Putamen (tissue), 1 donor: Measurements from ENCODE around the gene PTER.

Experiments
- DNase-seq: peaks from one replicate; pipeline ENCODE4 v3.0.0-alpha.2; 2016; ENCODE audit warnings: low spot score

Gene PTER

DNA sequence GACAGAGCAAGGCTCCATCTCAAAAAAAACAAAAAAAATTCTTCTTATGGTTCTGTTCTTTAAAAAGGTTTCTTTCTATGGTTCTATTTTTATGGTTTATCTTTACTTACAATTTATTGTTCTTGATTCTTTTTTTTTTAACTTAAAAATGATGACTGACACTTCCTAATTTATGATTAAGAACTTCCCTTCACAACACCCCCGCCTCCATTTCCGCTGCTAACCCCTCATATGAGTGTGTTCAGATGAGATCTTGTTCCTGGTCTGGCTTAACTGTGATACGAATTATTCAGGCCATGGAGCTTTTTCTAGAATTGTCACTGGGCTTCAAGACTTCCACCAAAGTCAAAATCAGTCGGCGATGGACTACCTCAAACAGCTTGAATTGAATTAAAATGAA, 33.9 kb downstream of the PTER start:
- DNase-seq: no peak

DNA sequence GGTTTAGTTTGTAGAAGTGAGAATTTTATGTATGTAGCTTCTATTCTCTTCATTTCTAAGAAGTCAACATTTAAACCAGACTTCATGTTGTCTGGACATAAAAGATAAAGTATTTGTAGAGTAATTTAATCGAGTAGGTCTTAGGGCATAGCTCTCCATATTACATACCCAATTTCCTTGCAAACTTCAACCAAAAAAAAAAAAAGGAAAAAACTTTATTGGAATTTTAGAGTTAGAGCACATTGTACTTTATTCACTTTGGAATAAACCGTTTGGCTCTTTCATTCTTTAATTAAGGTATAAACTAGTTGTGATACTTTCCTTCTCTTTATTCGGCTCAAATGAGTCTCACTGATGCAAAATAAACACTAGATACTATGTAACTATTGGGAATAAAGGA, 36.0 kb downstream of the PTER start:
- DNase-seq: no peak

DNA sequence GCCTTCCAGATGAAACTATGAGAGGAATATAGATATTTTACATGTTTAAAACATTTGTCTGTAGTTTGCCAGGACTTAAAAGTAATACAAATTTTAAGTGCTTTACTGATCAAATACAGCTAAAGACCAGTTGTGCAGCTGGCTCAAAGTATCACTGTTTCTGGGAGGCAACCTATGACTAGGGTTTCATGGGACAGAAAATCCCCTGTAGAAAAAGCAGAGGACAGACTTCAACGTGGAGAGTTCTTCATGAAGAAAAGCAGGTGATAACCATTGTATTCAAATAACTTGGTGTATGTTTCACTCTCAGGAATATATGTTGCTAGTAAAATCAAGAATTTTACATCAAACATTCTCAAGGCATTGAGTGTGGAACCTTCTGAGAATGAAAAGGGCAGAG, 40.9 kb downstream of the PTER start:
- no peak for DNase-seq

DNA sequence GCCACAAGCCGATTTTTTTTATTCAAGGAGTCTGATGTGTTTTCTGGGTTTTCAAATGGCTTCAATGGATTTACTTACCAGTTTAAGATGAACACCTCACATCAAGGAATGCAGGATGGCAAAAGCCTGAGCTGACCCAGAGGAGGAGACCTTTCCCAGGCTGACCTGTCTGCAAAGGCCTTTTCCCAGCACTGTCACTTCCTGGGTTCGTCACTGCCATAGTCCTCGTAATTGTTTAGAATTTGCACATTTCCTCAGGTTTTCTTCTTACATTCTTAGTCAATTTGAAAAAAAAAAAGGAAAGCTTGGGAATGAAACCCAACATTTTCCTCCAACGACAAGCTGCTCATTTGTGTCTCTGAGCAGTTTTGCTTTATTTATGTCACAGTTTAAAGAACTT, 42.0 kb downstream of the PTER start:
- DNase-seq: no peak

DNA sequence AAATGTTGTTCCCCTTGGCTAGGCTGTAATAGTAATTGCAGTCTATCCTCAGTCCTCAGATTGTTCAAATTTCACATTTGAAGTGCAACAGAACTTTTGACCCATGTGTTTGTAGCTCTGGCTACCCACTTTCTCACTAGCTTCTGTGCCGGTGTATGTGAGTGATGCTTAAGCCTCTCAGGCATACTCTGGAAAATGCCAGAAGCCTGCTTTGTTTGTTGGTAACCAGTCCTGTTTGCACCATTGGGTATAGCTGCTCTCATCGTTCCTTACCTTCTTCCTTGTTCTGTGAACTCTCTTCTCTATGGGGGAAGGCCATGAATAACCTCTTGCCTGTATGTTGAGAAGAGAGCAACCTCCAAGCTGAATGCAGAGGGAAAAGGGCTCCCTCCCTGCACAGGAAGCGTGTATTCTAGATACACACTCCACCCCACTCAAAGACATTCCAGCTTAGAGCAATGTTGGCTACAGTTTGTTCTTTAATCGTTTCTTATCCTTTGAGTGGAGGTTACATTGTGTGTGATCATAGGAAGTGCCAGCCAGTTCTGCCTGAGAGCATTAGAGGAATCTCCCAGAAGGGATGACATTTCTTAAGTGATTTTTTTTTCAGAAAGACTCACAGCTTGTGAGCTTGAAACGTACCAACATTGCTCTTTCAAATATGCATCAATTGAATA, 44.4 kb downstream of the PTER start:
- DNase-seq: no peak

DNA sequence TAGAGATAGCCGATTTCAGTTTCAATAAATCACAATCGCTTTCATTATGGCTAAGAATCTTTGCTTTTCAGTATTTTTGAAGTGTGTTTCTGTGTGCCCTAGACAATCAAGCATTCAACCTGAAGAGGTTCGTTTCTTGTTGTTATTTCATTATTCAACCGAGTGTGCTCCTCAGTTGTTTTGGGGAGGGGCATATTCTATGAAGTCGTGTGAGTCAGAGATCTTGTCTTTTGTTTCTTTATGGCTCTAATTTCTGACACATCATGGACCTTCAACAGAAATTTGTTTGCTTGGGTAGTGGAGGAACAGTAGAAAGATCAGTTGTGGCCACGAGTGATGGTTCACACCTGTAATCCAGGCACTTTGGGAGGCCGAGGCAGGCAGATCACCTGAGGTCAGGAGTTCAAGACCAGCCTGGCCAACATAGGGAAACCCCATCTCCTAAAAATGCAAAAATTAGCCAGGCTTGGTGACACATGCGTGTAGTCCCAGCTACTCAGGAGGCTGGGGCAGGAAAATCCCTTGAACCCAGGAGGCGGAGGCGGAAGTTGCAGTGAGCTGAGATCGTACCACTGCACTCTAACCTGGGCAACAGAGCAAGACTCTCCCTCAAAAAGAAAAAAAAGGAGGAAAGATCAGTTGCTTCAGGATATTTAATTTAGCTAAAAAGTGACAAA, 46.6 kb downstream of the PTER start:
- no peak for DNase-seq

DNA sequence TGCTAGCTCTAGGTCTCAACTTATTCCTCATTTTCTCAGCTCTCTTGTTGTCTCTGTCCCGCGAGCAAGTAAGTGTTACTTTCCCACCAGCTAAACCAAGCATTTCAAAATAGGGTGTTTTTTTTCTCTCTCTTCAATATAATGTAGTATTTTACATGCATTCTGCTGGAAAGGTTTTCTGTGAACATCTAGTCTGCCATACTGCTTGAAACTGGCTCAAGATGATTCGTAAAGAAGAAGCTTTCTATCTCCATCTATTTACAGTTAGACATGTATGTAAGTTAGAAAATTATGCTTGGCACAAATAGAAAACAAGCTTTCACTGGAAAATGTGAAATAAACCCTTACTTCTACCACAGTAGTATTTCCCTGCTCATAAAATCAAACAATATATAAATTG, 53.7 kb downstream of the PTER start:
- no peak for DNase-seq

DNA sequence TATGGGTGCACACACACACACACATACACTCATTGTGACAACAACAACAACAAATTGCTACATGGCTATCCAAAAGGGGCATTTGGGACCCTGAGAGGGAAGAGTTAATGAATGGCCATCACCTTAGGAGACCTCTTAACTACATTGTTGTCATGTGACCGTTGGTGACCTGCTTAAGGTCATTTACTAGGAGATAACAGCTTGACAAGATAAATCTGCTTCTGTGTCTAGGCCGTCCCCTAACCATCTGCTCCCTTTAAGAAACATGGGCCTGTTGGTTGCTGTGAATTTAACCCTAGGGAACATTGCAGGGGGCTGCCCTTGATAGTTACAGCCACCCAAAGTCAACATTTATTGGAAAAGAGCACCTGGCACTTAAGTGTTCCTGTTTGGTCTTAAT, 55.1 kb downstream of the PTER start:
- DNase-seq: no peak

DNA sequence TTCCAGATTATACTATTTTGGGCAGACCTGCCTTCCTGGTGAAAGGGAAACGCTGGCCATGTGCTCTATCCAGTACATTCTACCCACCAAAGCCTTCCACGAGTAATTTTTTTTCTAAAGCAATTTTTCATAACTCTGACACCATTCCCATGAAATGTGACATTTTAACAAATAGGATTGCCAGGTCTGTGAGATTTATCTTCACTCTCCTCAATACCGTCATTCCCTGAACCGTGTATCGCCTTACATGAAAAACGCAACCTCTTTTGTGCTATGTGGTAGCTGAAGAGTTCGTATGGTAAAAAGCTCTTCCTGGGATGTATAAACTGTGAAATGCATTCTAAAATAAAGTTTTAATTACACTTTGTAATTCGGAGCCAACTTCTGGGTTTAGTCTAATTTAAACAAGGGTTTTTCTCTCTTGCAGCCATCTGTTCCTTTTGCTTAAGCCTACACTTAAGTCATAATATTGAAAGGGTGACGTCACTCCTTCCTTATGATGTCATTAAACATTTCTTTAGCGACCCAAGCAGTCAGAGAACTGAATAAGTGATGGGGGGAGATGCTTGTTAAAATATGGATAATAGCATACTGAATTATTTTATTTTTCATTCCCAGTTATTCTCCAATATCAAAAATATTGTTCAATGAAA, 57.2 kb downstream of the PTER start:
- no peak for DNase-seq

DNA sequence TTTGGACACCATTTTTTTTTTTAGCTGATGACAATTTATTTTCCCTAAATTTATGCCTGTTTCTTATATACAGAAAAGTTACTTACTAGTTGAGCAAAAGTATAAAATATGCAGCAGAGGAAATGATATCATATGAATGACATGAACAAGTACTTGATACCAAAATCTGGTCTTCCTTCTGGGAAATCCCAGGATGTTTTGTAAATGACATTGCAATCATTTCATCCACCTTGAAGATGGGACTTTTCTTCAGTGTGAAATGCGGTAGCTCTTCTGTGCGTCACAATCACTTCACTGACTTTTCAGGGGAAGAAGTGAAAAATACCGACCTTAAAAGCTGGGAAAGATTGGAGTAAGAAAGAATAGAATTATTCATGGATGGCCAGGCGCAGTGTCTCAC, 61.1 kb downstream of the PTER start:
- no peak for DNase-seq

DNA sequence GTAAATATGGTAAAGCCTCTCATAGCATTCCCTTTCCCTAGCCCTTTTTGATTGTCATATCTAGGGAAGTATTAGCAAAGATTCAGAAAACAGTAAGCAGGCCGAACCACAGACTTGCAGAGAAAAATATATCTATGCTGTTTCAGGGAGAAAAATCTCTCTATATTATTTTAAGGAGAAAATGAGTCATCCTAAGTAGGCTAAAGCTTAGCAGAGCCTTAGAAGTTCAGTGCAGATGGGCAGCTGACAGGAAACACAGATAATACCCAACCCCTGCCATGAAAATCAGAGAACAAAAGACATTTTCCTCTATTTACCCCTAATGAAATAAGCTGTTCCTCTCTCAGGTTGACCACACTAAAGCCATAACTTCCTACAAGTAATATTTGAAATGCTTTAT, 68.4 kb downstream of the PTER start:
- no peak for DNase-seq

DNA sequence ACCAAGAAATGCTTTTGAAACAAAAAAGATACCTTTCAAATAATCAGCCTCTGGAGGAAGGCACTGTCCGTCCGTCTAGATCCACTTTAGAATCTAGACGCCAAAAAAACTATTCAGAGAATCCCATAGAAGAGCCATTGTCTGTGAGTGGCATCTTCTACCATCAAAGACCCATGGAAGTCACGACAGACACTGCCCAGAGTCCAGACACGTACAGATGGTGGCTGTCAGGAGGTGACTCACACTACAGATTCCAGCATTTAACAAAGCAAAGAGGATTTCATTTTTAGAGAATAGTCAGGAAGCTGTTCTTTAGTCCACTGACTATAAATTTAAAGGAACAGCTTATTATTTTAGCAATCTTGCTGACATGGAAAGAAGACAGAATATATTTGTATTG, 73.2 kb downstream of the PTER start:
- no peak for DNase-seq

DNA sequence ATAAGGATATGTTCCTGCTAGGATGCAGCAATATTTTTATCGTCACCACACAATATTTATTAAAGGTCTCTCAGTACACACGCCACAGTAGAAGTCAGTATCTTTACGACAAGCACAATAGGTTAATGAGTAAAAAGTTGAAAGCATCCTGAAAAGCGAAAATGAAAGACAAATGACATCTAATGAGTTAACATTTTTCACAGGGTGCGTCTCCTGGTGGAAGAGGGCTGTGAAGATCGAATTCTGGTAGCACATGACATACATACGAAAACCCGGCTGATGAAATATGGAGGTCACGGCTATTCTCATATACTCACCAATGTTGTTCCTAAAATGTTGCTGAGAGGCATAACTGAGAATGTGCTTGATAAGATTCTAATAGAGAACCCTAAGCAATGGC, 74.0 kb downstream of the PTER start:
- DNase-seq: no peak

DNA sequence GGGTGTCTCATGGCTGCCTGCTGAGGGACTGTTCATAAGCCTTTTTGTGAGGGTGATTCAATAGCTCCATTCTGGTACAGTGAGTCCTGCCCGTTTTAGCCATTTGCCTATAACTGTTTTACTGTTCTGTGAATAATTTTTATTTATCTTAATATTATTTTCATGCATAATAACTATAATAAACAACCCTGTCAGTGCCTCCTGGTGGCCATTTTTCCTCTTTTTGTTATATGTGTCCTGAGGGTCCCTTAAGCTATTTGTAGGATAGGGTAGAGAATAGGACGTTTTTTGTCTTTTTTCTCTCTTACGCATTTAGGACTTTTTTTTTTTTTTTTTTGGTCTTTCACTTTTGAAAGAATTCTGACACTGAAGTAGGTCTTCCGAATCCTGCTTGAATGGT, 82.0 kb downstream of the PTER start:
- DNase-seq: no peak

DNA sequence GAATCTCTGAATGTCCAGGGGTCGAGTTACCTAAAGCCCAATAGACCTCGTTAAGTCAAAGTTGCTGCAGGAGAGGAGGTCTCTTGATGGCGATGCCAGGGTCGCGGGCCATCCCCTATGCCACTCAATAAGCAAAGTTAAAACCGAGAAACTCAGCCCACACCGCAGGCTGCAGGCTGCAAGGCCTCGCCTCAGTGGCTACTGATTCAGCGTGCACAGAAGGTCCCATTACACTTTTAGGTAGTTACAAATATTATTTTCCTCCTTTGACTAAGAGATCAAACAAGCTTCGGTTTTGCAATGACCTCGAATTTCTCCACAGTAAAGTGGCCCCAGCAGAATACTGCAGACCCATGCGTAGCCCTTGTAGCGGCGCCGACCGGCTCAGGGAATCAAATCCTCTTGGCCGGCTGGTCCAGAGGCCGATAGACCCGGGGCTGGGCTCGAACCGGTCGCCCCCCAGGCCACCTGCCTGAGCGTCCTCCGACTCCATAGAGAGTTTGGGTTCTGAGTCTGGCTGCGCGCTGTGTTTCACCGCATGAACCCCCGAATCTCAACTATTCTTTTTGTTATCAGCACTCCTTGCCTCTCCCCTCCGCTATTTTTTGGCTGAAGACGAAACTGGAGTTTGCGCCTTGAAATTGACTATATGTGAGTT, 82.6 kb downstream of the PTER start:
- no peak for DNase-seq

DNA sequence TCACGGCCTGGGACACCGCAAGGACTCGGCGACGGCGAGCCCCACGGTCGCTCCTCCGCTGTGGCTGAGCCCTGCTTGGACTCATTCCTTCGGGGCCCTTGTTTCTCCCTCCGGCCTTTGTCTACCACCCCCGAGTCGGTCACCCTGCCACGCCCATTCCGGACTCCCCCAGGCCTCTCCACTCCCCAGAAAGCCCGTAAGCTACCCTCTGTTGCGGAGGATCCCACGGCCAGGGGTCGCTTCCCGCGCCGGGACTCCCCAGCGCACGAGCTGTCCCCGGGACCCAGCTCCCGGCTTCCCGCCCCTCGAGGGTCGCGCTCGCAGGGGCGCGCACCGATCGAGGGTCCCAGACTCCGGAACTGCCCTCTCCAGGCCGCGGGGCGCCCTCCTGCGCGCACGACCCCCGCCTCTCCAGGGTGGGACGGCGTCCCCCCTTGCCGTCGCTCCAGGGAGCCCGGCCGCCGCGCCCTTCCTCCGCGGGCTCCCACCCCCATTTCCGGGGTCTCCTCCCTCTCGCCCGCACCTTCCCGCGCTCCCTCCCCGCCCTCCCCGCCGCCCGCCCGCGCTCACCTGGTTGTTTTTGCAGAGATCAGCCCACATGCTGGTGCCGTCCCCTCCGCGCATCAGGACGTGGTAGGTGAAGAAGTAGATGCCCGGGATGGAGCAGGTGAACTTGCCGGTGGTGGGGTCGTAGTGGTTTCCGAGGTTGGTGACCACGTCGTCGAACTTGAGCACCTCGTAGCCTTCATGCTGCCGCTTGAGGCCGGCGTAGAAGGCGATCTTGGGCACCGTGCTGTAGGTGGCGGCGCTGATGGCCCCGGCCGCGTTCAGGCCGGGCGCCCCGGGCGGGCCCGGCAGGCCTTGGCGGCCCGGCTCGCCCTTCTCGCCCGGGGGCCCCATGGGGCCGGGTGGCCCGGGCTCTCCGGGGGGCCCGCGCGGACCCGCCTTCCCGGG, 83.4 kb downstream of the PTER start:
- DNase-seq: no peak

DNA sequence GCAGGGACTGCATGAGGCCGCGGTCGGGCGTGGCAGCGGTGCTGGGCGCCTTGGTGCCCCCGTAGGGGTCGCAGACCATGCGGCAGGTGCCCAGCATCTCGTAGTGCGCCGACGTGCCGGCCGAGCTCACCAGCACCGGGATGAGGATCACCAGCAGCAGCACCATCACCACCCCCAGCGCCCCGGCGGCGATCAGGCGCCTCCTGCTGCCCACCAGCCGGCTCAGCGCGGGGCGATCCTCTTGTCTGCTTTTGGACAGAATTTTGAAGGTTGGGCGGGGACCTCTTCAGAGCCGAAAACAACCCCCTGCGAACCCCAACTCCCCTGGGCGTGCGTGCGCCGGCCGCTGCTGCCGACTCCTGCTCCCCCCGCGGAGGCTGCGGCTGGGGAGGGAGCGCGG, 84.1 kb downstream of the PTER start:
- DNase-seq: no peak

DNA sequence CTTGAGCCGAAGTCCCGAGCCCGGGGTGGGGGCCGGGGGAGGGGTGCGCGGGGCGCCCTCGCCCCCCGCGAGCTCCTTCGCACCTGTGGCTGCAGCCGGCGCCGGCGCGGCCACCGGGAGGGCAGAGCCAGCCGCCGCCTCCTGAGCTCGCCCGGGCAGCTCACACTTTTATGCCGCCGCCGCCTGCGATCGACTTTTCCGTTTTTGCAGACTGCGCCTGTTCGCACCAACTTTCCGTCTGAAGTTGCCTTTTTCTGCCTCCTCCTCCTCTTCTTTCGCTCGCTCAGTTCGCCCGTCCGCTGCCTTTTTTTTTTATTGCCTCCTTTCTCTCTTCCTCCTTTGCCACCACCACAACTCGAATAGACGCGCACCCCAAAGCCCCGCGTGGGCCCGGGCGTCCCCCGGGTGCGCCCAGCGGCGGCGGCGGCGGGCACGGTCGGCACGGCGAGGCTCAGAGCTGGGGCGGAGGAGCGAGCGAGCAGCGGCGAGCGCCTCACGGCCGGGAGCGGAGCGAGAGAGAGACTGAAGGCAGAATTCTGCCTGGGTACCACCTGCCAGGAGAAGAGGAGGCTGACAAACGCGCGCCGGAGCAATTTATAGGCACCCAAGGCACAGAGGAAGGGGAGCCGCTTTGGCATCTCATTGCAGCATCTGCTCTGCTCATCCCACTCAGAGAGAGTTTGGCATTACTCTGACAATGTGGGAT, 84.7 kb downstream of the PTER start, which contains the start of gene C1QL3:
Gene C1QL3, minus strand, starts transcription at position 569 of the 706 bp plus-strand sequence. CDS start 814 bp downstream, outside the sequence.
- no peak for DNase-seq

DNA sequence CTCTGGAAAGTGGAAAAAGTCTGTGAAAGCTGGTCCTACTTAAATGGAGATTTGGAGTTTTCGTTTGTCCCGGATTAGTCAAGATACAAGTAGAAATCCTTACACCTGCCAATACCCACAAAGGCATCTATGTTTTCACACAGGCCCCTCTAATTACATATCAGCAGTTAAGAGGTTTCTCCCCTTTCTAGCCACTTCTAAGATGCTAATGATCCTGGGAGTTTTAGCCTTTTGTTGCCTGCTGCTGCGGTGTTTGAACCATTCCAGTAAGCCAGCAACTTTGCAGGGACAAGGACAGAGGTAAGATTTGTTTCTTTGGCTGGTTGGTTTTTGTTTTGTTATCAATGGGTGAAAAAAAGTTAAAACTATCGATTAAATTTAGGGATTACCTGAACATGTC, 90.6 kb downstream of the PTER start:
- DNase-seq: no peak

DNA sequence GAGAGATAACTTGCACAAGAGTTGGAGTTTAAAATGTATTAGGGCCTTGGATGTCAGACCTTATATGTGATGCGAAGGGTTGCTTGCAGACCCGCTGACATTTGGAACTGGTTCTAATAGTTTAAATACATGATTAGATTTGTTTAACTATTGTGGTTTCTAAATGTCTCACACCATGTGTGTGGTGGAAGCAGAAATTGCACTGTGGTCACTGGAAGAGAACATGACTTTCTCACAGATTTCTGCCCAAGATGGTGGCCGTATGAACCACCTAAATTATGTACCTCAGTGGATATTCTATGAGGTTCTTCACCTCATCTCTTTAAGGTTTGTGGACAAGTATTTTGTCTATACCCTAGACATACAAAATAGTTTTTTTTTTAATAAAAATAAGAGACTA, 93.0 kb downstream of the PTER start:
- no peak for DNase-seq

DNA sequence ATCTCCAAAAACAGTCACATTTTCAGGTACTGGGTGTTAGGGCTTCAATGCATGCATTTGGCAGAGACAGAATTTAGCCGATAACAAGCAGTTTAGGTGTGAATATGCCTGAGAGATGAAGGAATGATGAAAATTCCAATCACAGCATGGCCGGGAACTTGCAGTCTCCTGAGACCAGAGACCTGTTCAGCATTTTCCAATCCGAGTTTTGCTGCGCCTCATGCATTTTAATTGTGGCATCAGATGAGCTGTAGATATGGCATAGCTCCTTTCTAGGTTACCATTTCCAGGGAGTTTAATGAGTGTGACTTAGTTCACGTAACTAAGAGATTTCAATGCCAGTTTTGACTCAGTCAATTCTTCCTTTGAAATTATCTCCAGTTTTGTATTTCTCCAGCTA, 99.3 kb downstream of the PTER start:
- no peak for DNase-seq
